ENCODE results near the gene ITIH6. TPM values are rescaled to one million over a fixed set of nuclear protein-coding genes. Genes with fewer than 3 reads are reported as not detected.

ITIH6 gene
- total RNA-seq: not detected in 2 replicates

GRCh38 chrX:54798137-54798536 is at the start of gene ITIH6:
Gene ITIH6 (minus strand): TSS chrX:54798255. CDS start chrX:54798210, 45 bp downstream.

GRCh38 chrX:54807524-54808108 is 9.6 kb upstream of the ITIH6 start, which contains the start of gene MAGED2:
Gene MAGED2 (plus strand): TSS chrX:54807745. CDS start chrX:54809332, 1,587 bp downstream.

Small RNAs within 50 kb of the gene (small RNA-seq; reads per million reads assigned to genes)
- gene AL049732.1 (not detected), gene SNORA11 (21.8 reads per million, percentile 97 among the genes with 10 or more reads in this experiment)

Other genes with a start within 250 kb of the ITIH6 start
- gene MAGED2, start 9.5 kb upstream of the ITIH6 start, total RNA-seq: 87.8 and 105 TPM in 2 replicates
- gene TRO, start 122.6 kb upstream of the ITIH6 start, total RNA-seq: 1.4 and 5.1 TPM in 2 replicates
- gene PFKFB1, start 195.9 kb upstream of the ITIH6 start, total RNA-seq: not detected in 2 replicates
- 8.5 and 11.9 TPM in 2 replicates for gene APEX2, start 202.1 kb upstream of the ITIH6 start, total RNA-seq
- gene ALAS2, start 232.7 kb upstream of the ITIH6 start, total RNA-seq: not detected in 2 replicates

Measured in subcutaneous preadipocyte (primary cell).